ENCODE measurements around the gene SFXN4. TPM values are rescaled to one million over a fixed set of nuclear protein-coding genes. Genes with fewer than 3 reads are reported as not detected.

The SFXN4 gene
- 15.2 and 15.4 TPM in 2 replicates for total RNA-seq

GRCh38 chr10:119165171-119166117, at the start of gene SFXN4:
Gene SFXN4 (minus strand): TSS chr10:119165714. CDS start chr10:119165647, 67 bp downstream.

GRCh38 chr10:119207366-119207666, 41.8 kb upstream of the SFXN4 start, which contains the start of gene GRK5:
Gene GRK5 (plus strand): TSS chr10:119207571. CDS start chr10:119207918, 347 bp downstream.

DNA sequence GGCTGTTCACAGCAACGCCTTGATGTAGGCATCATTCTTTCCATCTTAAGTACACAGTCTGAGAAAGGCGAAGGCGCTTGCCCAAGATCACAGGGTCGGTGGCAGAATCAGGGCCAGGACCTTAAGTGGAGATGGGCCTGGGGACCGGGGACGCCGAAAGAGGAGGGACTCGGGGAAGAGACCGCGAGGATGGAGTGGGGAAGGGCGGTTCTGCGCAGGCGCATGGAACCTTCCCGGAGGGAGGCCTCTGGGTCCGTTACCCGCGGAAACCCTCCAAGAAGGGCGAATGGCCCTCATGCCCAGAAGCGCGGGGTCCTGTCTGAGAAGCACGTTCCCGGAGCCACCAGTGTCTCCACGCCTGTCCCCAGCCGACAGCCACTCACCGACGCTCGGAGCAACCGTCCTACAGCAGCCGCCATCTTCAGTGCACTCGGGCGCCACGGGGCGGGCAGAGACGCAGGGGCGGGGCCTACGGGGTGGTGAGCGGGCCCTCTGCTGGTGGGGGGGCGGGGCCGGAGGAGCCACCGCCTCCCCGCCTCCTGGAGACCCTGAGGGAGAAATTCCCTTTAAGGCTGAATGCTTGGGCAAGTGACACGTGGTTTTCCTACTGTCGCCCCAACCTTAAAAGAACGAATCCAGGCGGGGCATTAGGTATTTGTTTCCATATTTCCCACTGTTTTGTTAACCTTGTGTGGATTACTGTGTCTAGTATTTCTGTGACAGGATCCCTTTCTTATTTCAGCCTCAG, 13.0 kb upstream of the SFXN4 start, which contains the start of gene PRDX3:
TSS of gene PRDX3 (minus strand) at position 441 of the 748 bp plus-strand sequence. CDS start at position 419, 22 bp downstream.

DNA sequence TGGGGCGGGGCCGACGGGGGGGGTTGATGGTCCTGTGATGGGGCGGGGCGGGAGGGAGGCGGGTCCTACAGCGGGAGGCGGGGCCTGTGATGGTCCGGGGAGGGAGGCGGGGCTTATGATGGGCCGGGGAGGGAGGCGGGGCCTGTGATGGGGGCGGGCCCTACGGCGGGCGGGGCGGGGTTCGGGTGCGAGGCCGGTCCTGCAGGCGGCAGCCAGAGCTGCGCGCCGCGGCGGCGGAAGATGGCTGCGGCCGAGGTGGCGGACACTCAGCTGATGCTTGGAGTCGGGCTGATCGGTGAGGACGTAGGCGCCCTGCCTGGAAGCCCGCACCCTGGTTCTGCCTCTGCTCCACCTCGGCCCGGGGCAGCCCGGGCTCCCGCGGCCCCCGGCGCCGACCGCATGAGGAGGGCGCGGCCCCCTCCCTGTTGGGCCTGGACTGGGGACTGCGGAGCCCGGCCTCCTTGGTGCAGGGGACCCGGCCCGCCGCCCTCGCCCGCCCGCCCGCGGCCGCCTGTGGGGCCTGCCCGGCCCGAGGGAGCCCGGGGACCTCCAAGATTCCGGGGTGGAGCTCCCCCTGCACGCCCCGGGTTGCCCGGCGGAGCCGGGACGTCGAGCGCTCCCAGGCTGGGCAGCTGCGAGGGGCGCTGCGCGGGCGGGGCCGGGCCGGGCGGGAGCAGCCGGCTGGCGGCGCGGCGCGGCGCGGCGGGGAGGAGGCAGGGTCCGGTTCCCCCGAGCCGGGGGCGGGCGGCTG, 61.4 kb downstream of the SFXN4 start, which contains the start of gene DENND10:
TSS of gene DENND10 (plus strand) at position 211 of the 751 bp plus-strand sequence. CDS start at position 241, 30 bp downstream.

Small RNAs within 50 kb of the gene (small RNA-seq; reads per million reads assigned to genes)
- gene AL355598.1 (not detected), gene RN7SL749P (not detected)

Other genes starting within 250 kb of the SFXN4 start
- gene NANOS1, start 136.0 kb downstream of the SFXN4 start, total RNA-seq: 1.4 and 2.4 TPM in 2 replicates
- gene EIF3A, start 84.9 kb downstream of the SFXN4 start, total RNA-seq: 117 and 127 TPM in 2 replicates
- 93.4 and 95.3 TPM in 2 replicates for gene DENND10, start 61.6 kb downstream of the SFXN4 start, total RNA-seq
- 151 and 161 TPM in 2 replicates for gene PRDX3, start 13.1 kb upstream of the SFXN4 start, total RNA-seq
- 12.0 and 16.3 TPM in 2 replicates for gene GRK5, start 41.9 kb upstream of the SFXN4 start, total RNA-seq